Chondrocyte (in vitro differentiated cells): ENCODE data around the gene SIRPA. TPM values are rescaled to one million over a fixed set of nuclear protein-coding genes. Genes with fewer than 3 reads are reported as not detected.

ENCODE experiments used
- DNase-seq: peaks from one replicate; pipeline ENCODE4 v3.0.0; 2021; ENCODE audit warnings: mixed read lengths, low spot score
- H3K27ac Mint-ChIP-seq: one replicate; pipeline ENCODE4 v1.8.0; 2021; ENCODE audit warnings: mild to moderate bottlenecking, moderate library complexity, mixed read lengths; ENCODE audit not compliant: unreplicated experiment
- H3K27me3 Mint-ChIP-seq: 2 replicates; pipeline ENCODE4 v1.8.0; 2021; ENCODE audit warnings: low read depth, mixed read lengths
- H3K36me3 Mint-ChIP-seq: 2 replicates; pipeline ENCODE4 v1.8.0; 2021; ENCODE audit warnings: low read depth, mixed read lengths
- H3K4me1 Mint-ChIP-seq: 2 replicates; pipeline ENCODE4 v1.8.0; 2021; ENCODE audit warnings: low read depth, mild to moderate bottlenecking, mixed read lengths
- H3K4me3 Mint-ChIP-seq: one replicate; pipeline ENCODE4 v1.8.0; 2021; ENCODE audit warnings: mild to moderate bottlenecking, moderate library complexity, mixed read lengths; ENCODE audit not compliant: unreplicated experiment
- H3K9me3 Mint-ChIP-seq: 2 replicates; pipeline ENCODE4 v1.8.0; 2021; ENCODE audit warnings: low read depth, mixed read lengths
- CTCF ChIP-seq: fragments of 200-600 bp; sonication (generic); IDR thresholded peaks from 2 replicates; pipeline ENCODE4 v1.5.0; 2021; ENCODE audit warnings: antibody characterized with exemption, mild to moderate bottlenecking, moderate library complexity
- total RNA-seq: library from RNA; stranded (reverse); gene quantifications from 3 replicates; pipeline ENCODE4 v1.2.1, GENCODE V29; 2021

The SIRPA gene
- total RNA-seq, 1 donor from 2014 or later, result 25.6 TPM

GRCh38 chr20:1855690-1856089, 39.5 kb upstream of the SIRPA start:
- Mint-ChIP-seq H3K4me3 (no peak overlapping the region), H3K36me3 (no peaks in the 10 kb centered on the region), H3K9me3 (no peaks in the 10 kb centered on the region), H3K27me3 (no peaks in the 10 kb centered on the region), H3K27ac (no peak overlapping the region), H3K4me1 (peaks cover 6% of the 10 kb centered on the region)
- no peak for DNase-seq
- TF ChIP-seq CTCF, result no peak

- H3K4me1 Mint-ChIP-seq, result peaks cover 10% of the 10 kb centered on the region
- TF ChIP-seq CTCF, result no peak
- H3K9me3 Mint-ChIP-seq, result no peaks in the 10 kb centered on the region
- H3K36me3 Mint-ChIP-seq, result no peaks in the 10 kb centered on the region
- H3K27ac Mint-ChIP-seq, result no peak overlapping the region
- no peak for DNase-seq
- no peak overlapping the region for H3K4me3 Mint-ChIP-seq
- H3K27me3 Mint-ChIP-seq, result no peaks in the 10 kb centered on the region
Observed at GRCh38 chr20:1856424-1856823, 38.8 kb upstream of the SIRPA start.

DNA sequence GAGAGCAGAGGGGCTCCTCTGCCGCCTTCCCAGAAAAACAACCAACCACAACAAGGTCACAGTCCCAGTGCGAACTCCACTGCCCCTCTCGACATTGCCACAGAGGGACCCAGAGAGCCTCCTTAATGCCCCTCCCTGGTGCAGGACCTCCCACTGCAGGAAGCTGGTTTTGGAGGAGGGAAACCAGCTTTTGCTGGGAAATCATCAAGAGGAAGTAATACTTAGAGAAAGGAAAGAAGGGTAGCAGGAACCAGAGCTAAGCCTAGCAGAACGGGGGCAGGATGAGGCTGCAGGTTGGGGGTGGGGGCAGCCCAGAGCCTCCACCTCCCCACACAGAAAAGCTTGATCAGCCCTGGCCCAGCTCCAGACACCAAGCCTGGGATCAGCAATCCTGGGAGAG, 37.7 kb upstream of the SIRPA start:
- Mint-ChIP-seq H3K27me3 (no peaks in the 10 kb centered on the region), H3K36me3 (no peaks in the 10 kb centered on the region), H3K4me3 (no peak overlapping the region), H3K27ac (no peak overlapping the region), H3K9me3 (no peaks in the 10 kb centered on the region), H3K4me1 (peaks cover 21% of the 10 kb centered on the region)
- TF ChIP-seq CTCF, result no peak
- no peak for DNase-seq

DNA sequence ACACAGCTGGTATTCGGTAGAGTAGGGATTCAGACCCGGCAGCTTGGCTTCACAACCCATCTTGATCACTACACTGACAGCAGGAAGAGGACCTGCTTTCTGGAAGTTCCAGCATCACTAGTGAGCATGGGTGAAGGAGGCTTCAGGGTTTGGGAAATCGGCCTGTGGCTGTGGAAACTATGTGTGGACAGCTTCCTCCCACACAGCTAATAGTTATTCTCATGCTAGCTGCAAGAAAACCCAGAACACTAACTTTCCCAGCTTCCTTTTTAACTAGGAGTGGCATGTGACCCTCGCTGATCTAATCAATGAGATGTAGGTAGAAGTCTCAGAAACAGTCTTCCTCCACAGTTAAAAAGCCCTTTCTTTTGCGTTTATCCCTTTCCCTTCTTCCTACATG, 36.3 kb upstream of the SIRPA start:
- Mint-ChIP-seq H3K4me1 (peaks cover 25% of the 10 kb centered on the region), H3K4me3 (no peak overlapping the region), H3K27ac (no peak overlapping the region)

GRCh38 chr20:1860446-1860845, 34.8 kb upstream of the SIRPA start:
- DNase-seq, result no peak
- Mint-ChIP-seq H3K4me3 (no peak overlapping the region), H3K27me3 (no peaks in the 10 kb centered on the region), H3K36me3 (no peaks in the 10 kb centered on the region), H3K4me1 (peaks cover 25% of the 10 kb centered on the region), H3K9me3 (no peaks in the 10 kb centered on the region), H3K27ac (peak overlapping the region; percentile 49)
- TF ChIP-seq CTCF, result no peak

More for the DNA sequence above, 36.3 kb upstream of the SIRPA start:
- DNase-seq, result no peak
- H3K9me3 Mint-ChIP-seq, result no peaks in the 10 kb centered on the region
- TF ChIP-seq CTCF, result no peak
- H3K27me3 Mint-ChIP-seq, result no peaks in the 10 kb centered on the region
- H3K36me3 Mint-ChIP-seq, result no peaks in the 10 kb centered on the region
